ENCODE data around the gene RALGAPB. TPM values are rescaled to one million over a fixed set of nuclear protein-coding genes. Genes with fewer than 3 reads are reported as not detected.
"Not testable (repeated sequence)": the region's sequence is repeated elsewhere in the genome, so short reads cannot be mapped to it uniquely, and the experiment has no call there.

The RALGAPB gene
- polyA plus RNA-seq, 12 donors = 17.4 to 27.9 (median 22.1) TPM; not detected in 1

DNA sequence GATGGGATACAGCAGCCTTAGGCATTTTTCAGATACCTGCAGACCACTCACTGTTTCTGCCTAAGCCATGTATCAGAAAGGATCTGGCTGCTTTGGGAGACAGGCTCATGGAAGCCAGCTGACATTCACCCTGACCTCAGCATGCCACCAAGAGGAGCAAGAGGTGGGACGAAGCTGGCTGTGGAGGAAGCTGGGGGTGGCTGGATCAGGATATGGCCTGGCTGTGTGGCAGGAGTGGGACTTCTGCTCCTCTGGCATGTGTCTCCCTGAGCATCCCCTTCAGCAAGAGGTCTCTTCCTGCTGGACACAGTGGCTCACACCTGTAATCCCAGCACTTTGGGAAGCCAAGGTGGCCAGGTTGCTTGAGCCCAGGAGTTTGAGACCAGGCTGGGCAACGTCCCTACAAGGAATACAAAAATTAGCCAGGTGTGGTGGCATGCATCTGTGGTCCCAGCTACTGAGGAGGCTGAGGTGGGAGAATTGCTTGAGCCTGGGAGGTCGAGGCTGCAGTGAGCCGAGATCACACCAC, 109.3 kb downstream of the RALGAPB start:
- DNase-seq = no peak

DNA sequence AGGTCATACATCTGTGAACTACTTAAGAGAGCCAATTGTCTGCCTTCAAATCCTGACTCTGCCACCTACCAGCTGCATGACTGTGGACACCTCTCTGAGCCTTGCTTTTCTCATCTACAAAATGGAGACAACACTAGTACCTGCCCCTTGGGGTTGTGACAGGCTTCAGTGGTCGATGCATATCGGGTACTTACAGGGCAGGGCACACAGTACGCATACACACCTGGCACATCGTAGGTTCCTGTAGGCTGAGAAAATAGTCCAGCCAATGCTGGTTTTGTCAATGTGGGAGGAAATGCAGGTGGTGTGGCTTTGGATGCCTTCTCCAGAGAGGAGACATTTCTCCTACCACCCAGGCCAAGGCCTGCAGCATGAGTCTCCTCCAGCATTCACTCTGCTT, 110.7 kb downstream of the RALGAPB start:
- DNase-seq = no peak

DNA sequence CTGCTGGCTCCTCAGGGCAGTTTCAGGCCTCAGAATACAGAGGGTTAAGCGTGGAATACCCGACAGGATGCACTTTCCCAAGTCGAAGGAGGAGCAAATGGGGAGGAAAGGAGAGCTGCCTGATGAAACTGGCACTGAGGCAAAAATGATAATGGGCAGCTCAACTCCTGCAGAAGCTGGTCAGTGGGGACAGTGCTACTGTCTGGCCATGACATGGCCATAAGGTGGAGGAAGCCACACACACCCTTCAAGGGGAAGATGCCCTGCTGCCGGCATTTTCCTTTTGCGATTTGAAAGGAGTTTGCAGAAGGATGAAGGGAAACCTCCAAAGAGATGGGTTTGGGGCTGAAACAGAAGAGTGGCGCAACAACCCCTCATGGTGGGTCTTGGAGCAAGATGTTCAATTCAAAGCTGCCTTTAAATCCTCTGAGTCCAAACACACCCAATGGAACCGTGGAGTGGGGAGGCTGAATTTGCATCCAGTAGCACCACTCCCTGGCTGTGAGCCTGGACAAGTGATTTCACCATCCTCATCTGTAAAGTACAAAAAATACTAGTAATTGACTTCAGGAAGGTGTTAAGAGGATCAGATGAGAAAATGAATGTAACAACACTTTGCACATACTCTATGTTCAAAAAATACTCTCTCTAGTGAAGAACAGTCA, 111.6 kb downstream of the RALGAPB start:
- DNase-seq = no peak

DNA sequence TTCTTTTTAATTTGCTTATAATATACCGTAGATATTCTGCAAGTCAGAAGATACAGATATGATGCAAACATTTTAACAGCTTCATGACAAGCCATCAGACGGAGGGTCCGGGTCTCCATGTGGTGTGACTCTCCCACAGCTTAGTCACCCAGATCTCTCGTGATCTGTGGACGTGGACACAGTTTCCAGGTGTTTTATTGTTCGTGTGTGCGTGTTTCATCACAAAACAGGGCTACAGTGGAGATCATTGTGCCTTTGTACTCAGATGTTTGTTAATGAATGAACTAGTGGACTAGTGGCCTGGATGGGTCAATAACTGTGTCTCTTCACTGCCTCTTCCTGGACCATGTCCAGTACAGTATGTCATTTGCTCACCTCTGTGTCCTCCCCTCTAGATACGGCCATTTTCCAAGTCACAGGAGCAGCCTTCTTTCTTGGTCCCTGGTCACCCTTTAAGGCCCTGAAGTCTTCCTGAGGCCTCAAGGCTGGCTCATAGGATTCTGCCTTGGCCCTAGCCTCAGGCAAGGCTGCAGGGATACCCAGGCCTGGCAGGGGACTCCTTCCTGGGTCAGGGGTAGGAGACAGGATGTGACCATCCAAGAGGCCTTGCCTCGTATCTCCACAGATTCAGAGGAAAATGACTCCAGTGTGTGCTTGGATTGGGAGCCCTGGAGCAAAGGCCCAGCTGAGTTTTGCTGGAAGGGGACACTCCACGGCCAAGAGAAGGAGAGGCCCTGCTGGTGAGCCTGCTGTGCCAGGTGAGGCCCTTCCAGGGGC, 112.9 kb downstream of the RALGAPB start:
- no peak for DNase-seq

DNA sequence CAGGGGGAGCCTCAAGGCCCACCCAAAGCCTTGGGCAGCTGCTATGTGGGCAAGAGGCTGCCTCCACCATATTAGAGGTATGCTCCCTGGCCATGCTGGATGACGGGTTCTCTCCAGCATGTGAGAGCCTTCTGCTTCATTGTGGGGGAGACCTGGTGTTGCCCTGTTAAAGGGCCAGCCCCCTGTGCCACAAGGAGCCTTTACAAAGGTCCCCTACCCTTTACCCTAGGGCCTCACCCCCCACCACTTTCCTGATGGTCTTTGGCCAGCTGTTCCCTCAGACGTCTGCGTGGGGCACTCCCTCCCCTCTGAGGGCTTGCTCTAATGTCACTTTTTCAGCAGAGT, 113.5 kb downstream of the RALGAPB start:
- no peak for DNase-seq

- no peak for DNase-seq
Measured at GRCh38 chr20:38588303-38588702, 115.7 kb downstream of the RALGAPB start.

DNA sequence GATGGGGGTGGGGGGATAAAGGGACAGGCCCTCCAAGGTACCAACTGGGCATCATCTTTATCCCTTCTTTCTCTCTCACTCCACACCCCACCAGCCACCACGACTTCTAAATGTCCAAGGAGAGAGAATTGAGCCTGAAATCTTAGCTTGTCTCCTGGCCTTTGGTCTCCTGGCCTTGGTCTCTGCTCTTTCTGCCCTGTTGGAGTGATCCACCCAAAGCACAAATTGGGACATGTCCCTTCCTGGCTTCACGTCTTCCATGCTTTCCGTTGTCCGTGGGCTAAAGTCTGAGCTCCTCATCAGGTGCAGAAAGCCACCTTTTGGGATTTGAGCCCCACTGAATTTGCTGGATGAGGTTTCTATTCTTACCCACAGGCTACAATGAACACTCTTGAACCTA, 116.7 kb downstream of the RALGAPB start:
- no peak for DNase-seq

DNA sequence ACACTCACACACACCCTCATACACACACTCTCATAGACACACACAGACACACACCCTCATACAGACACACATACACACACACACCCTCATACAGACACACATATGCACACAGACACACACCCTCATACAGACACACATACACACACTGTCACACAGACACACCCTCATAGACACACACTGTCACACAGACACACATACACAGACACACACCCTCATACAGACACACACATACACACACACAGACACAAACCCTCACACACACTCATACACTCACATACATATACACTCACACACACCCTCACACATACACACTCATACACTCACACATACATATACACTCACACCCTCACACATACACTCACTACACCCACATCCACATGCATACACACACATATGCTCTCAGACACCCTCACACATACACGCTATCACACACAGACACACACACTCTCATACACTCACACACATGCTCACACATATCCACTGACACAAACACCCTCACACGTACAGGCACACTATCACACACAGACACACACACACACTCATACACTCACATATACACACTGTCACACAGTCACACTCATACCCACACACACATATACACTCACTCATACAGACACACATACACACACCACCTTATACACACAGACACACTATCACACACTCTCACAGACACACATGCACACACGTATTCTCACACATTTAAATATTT, 117.5 kb downstream of the RALGAPB start:
- no peak for DNase-seq

GRCh38 chr20:38590676-38591473, 118.2 kb downstream of the RALGAPB start:
- DNase-seq = no peak

- no peak for DNase-seq
Measured at GRCh38 chr20:38591474-38592410, 119.1 kb downstream of the RALGAPB start.

DNA sequence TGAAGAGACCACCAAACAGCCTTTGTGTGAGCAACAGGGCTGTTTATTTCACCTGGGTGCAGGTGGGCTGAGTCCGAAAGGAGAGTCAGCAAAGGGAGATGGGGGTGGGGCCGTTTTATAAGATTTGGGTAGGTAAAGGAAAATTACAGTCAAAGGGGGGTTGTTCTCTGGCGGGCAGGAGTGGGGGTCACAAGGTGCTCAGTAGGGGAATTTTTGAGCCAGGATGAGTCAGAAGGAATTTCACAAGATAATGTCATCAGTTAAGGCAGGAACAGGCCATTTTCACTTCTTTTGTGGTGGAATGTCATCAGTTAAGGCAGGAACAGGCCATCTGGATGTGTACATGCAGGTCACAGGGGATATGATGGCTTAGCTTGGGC, 119.8 kb downstream of the RALGAPB start:
- not testable (repeated sequence) for DNase-seq

DNA sequence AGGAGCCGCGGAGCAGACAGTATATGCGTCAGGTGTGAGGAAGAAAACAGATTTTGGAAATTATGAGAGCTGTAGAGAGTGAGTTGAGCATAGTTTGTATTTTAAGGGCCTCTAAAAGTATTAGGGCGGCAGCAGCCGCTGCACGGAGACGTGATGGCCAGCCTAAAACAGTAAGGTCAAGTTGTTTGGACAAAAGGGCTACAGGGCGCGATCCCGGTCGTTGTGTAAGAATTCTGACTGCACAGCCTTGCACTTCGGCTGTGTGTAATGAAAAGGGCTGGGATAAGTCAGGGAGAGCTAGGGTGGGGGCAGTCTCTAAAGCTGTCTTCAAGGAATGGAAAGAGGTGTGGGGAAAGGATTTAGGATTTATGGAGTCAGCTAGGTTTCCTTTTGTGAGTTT, 121.6 kb downstream of the RALGAPB start:
- not testable (repeated sequence) for DNase-seq

- DNase-seq = not testable (repeated sequence)
Measured at GRCh38 chr20:38595886-38596285, 123.2 kb downstream of the RALGAPB start.

DNA sequence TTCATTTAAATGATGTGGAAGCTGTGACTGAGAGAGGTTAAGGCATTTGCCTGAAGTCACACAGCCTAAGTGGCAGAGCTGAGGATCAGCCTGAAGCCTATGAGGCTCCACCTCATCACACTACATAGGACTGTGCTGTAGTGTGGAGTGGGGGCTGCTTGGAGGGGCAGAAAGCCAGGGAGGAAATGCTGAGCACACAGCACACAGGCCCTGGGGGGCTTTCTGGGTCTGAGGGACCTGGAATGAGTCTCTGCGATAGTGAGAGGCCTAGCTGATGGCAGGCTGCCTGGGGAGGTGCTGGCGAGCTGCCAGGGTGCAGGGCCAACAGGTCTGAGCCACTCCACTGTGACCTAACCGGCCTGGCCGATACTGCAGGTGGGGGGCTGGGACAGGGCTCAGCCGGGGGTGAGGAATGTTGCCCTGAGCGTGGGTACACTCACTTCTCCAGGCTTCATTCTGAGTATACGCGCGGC, 126.8 kb downstream of the RALGAPB start:
- no peak for DNase-seq

- DNase-seq = no peak
Measured at GRCh38 chr20:38600057-38600456, 127.4 kb downstream of the RALGAPB start.

DNA sequence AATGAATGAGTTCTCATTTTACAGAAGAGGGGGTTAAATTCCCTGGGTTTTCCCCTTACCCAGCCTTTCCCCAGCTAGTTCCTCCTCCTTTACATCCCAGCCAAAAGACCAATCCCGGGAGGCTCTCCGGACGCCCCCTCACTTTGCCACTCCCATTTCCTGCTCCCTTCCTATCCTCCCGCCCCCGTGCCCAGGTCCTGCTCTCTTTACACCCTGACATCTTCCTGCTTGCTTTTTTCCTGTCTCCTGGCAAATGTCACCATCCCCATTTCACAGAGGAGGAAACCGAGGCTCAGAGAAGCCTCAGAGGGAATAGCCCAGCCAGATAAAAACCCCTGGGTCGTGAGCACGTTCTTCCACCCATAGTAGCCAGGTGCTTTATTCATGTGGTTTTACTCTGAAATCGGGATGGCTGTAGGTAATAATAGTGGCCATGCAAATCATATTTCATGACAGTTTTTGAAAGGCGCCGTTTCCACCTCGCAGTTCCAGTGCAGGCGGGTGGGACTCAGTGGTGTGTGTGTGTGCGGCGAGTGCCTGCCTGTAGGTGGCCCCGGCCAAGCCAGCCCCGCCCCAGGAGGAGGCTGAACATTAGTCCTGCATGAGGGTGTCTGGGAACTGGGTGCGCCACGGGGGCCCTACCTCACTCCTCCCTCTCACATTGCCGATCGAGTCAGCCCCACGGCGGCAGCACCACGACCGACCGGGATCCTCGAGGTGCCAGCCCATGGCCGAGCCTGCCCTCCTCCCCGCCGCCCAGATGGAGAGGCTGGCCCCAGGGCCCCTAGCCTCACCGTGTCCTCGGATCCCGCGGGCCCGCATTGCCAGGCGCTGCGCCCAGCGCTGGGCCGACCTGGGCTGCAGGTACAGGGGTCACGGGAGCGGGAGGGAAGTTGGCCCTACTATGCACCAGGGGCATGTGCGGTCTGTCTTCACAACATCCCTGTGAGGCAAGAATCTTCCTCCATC, 128.9 kb downstream of the RALGAPB start, which contains the start of gene ARHGAP40:
ARHGAP40 (plus strand) TSS at position 594 of the 969 bp plus-strand sequence.
- DNase-seq = peak; percentile 15

GRCh38 chr20:38602185-38602581, 129.5 kb downstream of the RALGAPB start:
- no peak for DNase-seq

GRCh38 chr20:38603286-38603685, 130.6 kb downstream of the RALGAPB start:
- DNase-seq = no peak

DNA sequence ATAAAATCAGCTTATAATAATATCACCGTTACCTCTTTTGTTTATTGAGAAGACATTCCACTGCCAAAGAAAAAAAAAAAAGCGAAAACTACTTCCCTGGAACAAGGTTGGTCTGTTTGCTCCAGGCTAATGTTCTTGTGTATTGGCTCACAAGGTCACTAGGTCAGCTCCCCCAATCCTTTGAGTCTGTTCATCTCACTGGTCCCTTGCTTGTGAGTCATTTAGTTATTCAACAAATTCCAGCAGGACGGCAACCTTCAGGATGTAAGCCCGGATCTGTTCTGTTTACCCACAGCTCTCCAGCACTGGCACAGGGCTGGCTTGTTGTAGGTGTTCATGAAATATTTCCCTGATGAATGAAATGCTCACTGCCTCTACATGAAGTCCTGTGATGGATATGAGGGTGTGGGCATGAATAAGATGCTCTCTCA, 132.2 kb downstream of the RALGAPB start:
- DNase-seq = no peak
